ENCODE results near the gene FSD2. TPM values are rescaled to one million over a fixed set of nuclear protein-coding genes. Genes with fewer than 3 reads are reported as not detected.
A peak's percentile ranks its signal among the peaks of the same experiment; 100 is the strongest.

The FSD2 gene
- total and polyA plus RNA-seq, 2 of the 8 experiments (the other 6 are each of a cell fraction or from before 2014, with no cell fraction given): 0.02 TPM; not detected in 1

DNA sequence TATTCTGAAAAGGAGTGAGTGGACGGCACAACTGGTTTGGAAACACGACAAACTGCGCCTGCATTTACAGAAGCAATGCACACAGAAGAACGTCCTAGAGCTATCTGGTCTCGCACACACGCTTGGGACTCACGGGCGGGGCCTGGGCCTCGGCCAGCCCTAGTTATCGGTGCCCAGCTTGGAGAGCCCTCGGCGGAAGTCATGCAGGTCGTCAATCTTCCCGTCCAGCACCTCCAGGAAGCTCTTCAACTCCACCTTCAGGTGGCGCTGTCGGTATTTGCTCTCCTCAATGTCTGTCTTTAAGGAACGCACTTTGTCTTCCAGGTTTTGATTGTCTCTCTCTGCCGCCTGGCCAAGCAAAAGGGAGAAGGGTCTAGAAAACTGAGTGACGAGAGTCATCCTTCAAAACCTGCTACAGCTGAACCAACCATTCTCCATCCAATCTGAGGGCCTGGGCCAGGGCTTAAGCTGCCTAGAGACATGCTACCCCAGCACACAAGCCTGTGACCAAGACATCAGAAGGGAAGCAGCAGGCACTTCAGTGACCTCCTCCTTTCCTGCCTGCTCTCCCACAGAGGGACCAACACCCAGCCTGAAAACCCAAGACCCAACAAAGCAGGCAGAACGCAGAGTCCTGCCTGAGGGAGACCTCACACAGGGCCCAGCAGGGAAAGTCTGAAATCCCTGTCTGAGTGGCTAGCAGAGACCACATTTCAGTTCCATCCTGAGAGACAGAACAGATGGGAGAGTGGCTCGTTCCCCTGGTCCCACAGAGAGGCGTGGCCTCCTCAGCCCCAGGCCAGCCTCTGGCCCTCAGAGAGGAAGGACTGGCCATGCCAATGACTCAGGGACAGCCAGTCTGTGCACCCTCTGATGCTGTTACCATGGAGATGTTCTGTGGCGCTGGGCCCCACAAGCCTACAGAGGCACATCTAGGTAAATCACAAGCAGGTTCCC lies 44.0 kb upstream of the FSD2 start:
- POLR2A ChIA-PET (ENCODE audit: partially characterized antibody): no interaction called here
- H3K9ac ChIP-seq (replicated peaks in 1 of 4; ENCODE audit: extremely low read depth in 1 of 4, low read depth in 3 of 4, low read length in 3 of 4): no peak overlapping the region
- TF ChIP-seq MAFK (IDR thresholded peaks at IDR 0.05; ENCODE audit: low read depth, low read length): no peak
- TF ChIP-seq, protein P1, sequence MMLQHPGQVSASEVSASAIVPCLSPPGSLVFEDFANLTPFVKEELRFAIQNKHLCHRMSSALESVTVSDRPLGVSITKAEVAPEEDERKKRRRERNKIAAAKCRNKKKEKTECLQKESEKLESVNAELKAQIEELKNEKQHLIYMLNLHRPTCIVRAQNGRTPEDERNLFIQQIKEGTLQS (IDR thresholded peaks at IDR 0.05; ENCODE audit: insufficient read depth, low read depth, low read length): no peak
- no peak for TF ChIP-seq CBX5 (IDR thresholded peaks at IDR 0.05; ENCODE audit: low read depth, low read length)
- no peak for TF ChIP-seq CEBPB (IDR thresholded peaks at IDR 0.05; ENCODE audit: low read depth, low read length)
- no peak for TF ChIP-seq RBBP5 (IDR thresholded peaks at IDR 0.05; ENCODE audit: borderline replicate concordance, low read depth, low read length)
- no peak for TF ChIP-seq BACH1 (IDR thresholded peaks at IDR 0.05; ENCODE audit: low read length)
- no peak for TF ChIP-seq KDM5A (IDR thresholded peaks at IDR 0.05; ENCODE audit: low read length)
- TF ChIP-seq TAF1 (IDR thresholded peaks at IDR 0.05; ENCODE audit: low read depth, low read length): peak; percentile 28; the same call in 1 of the 2 replicates
- no peak for TF ChIP-seq NANOG (IDR thresholded peaks at IDR 0.05; ENCODE audit: insufficient read depth, low read depth, low read length, poor library complexity, severe bottlenecking)
- TF ChIP-seq JUN (IDR thresholded peaks at IDR 0.05; ENCODE audit: low read depth, low read length): no peak
- TF ChIP-seq TCF12 (IDR thresholded peaks at IDR 0.05; ENCODE audit: low read depth, low read length): no peak

More for the DNA sequence above, 44.0 kb upstream of the FSD2 start:
- Histone ChIP-seq H2AFZ (ENCODE audit: low read length) (peak overlapping the region; percentile 98), H4K91ac (replicated peaks; ENCODE audit: insufficient read length, low read length) (no peak overlapping the region), H3K4me2 (ENCODE audit: insufficient read depth in 1 of 2, low read depth in 2 of 2, low read length in 2 of 2) (peak overlapping the region; percentile 3 to 45; a peak in 3 of 4 replicates), H2BK15ac (ENCODE audit: low read length) (peak overlapping the region; percentile 83), H3K4ac (replicated peaks; ENCODE audit: insufficient read length, low read depth, low read length) (peak overlapping the region; percentile 2), H3K4me3 (ENCODE audit: extremely low read depth in 1 of 4, insufficient read depth in 2 of 4, low read depth in 3 of 4, low read length in 4 of 4) (no peak overlapping the region), H3K36me3 (ENCODE audit: control insufficient read depth in 2 of 4, insufficient read depth in 4 of 4, low read length in 3 of 4) (no peaks in the 10 kb centered on the region), H3K27me3 (replicated peaks in 1 of 4; ENCODE audit: control insufficient read depth in 3 of 4, extremely low read depth in 1 of 4, insufficient read depth in 3 of 4, low read length in 3 of 4) (no peaks in the 10 kb centered on the region), H3K23ac (ENCODE audit: insufficient read length) (no peak overlapping the region), H2BK12ac (ENCODE audit: low read depth, low read length) (peak overlapping the region; percentile 91; the same call in 1 of the 2 replicates), H4K20me1 (replicated peaks in 1 of 2; ENCODE audit: control insufficient read depth in 1 of 2, insufficient read depth in 2 of 2, low read length in 2 of 2) (no peaks in the 10 kb centered on the region), H2AK5ac (ENCODE audit: low read depth, low read length) (no peak overlapping the region), H3K27ac (ENCODE audit: low read depth, low read length) (peak overlapping the region; percentile 29; the same call in 1 of the 2 replicates), H3K56ac (replicated peaks; ENCODE audit: insufficient read length, low read depth, low read length) (no peak overlapping the region), H3K9me3 (ENCODE audit: insufficient read depth in 2 of 2, low read depth in 1 of 2, low read length in 1 of 2) (no peaks in the 10 kb centered on the region), H3K4me1 (replicated peaks in 1 of 4; ENCODE audit: control insufficient read depth in 3 of 4, insufficient read depth in 4 of 4, low read length in 3 of 4) (peaks cover 0 to 7% (median 3%) of the 10 kb centered on the region in 4 experiments; a peak in 5 of 7 replicates), H4K5ac (ENCODE audit: insufficient read length, low read depth, low read length) (peak overlapping the region; percentile 54), H3K79me1 (ENCODE audit: low read depth, low read length) (no peaks in the 10 kb centered on the region), H3K79me2 (ENCODE audit: control insufficient read depth in 1 of 2, insufficient read depth in 2 of 2, low read length in 2 of 2) (no peaks in the 10 kb centered on the region), H2BK20ac (ENCODE audit: low read length) (no peak overlapping the region), H4K8ac (ENCODE audit: extremely low read depth, insufficient read depth, low read length) (0 out of 2 replicates have a peak overlapping the region, but pooled peaks have one; percentile 58), H3K23me2 (ENCODE audit: low read depth, low read length) (no peaks in the 10 kb centered on the region; the same call in 1 of the 2 replicates), H2BK120ac (replicated peaks; ENCODE audit: low read depth, low read length) (no peak overlapping the region), H3K14ac (ENCODE audit: insufficient read length) (no peak overlapping the region), H3K18ac (ENCODE audit: extremely low read depth, low read length) (0 out of 2 replicates have a peak overlapping the region, but pooled peaks have one; percentile 44), H2BK5ac (ENCODE audit: low read depth, low read length) (0 out of 2 replicates have a peak overlapping the region, but pooled peaks have one; percentile 53)
- CTCF ChIA-PET (ENCODE audit: partially characterized antibody): interaction anchor here (0.6 to 4.1 kb wide), 45 partner anchors 9 to 286 kb away, joined by 3 to 27 read pairs (median 4); partner anchors contain the start of gene C15orf40
- DNase-seq (ENCODE audit: low read depth in 1 of 2, low spot score in 2 of 2): peak; percentile 81 to 83
- FAIRE-seq: no peak
- 28% methylated on average over 23 of the region's 23 CpGs; no CpG with 5 or more reads in 1 of the 2 experiments for WGBS, 2 experiments (ENCODE audit: extremely low coverage in 1 of 2, insufficient coverage in 1 of 2, insufficient read length in 1 of 2, insufficient replicate concordance in 2 of 2, low coverage in 1 of 2, low lambda C conversion rate in 2 of 2, missing lambda C conversion rate in 1 of 2)
